ENCODE results near the gene OPA1. TPM values are rescaled to one million over a fixed set of nuclear protein-coding genes. Genes with fewer than 3 reads are reported as not detected.

Gene OPA1
- total RNA-seq, 1 experiment from 2014 or later: 75.4 TPM

GRCh38 chr3:193719735-193720134 lies 126.7 kb downstream of the OPA1 start:
- Histone ChIP-seq H2BK20ac (ENCODE audit: low read depth, low read length, poor library complexity, severe bottlenecking) (no peak overlapping the region), H4K8ac (replicated peaks; ENCODE audit: insufficient read length, low read depth, low read length) (no peak overlapping the region), H3K27ac (ENCODE audit: insufficient read length, low read depth, low read length) (no peak overlapping the region), H3K4me2 (ENCODE audit: insufficient read depth, insufficient read length, low read length) (no peak overlapping the region), H3K9ac (ENCODE audit: extremely low read depth, insufficient read length, low read length) (no peak overlapping the region), H4K91ac (ENCODE audit: insufficient read length, low read depth, low read length) (no peak overlapping the region), H3K4me1 (ENCODE audit: insufficient read depth, low read length) (no peaks in the 10 kb centered on the region), H3K23ac (ENCODE audit: insufficient read length, low read depth, low read length) (no peak overlapping the region), H2AK5ac (ENCODE audit: insufficient read length, low read length) (no peak overlapping the region), H3K4ac (ENCODE audit: low read depth, low read length) (no peak overlapping the region), H2BK12ac (ENCODE audit: insufficient read length, low read depth, low read length) (no peak overlapping the region), H3K9me3 (ENCODE audit: control insufficient read depth, low read depth, low read length) (peaks cover 14% of the 10 kb centered on the region), H3K23me2 (ENCODE audit: insufficient read length, low read depth, low read length, poor library complexity, severe bottlenecking) (no peaks in the 10 kb centered on the region), H4K20me1 (ENCODE audit: control insufficient read depth, insufficient read depth, insufficient read length) (no peaks in the 10 kb centered on the region), H3K27me3 (ENCODE audit: insufficient read depth, low read length) (no peaks in the 10 kb centered on the region), H2AFZ (ENCODE audit: low read length) (no peak overlapping the region), H3K56ac (ENCODE audit: insufficient read length, low read depth, low read length) (no peak overlapping the region), H4K5ac (ENCODE audit: insufficient read length, low read depth, low read length) (no peak overlapping the region), H3K79me1 (ENCODE audit: insufficient read depth, low read depth, low read length, poor library complexity, severe bottlenecking) (no peaks in the 10 kb centered on the region), H2BK5ac (ENCODE audit: insufficient read length, low read length) (no peak overlapping the region), H3K79me2 (ENCODE audit: insufficient read depth, low read length) (no peaks in the 10 kb centered on the region), H3T11ph (ENCODE audit: low read length) (no peak overlapping the region), H2BK15ac (ENCODE audit: low read depth, low read length) (no peak overlapping the region), H2BK120ac (ENCODE audit: low read depth, low read length, poor library complexity, severe bottlenecking) (no peak overlapping the region), H3K18ac (ENCODE audit: insufficient read length, low read depth, low read length) (no peak overlapping the region), H3K14ac (ENCODE audit: insufficient read depth, low read length) (no peak overlapping the region)
- no peak for TF ChIP-seq CTCF (conservative IDR thresholded peaks at IDR 0.05)
- H3K36me3 Mint-ChIP-seq (ENCODE audit: insufficient read depth in 1 of 3, low read depth in 3 of 3): peaks cover 25 to 45% (median 28%) of the 10 kb centered on the region in 3 experiments
- H3K4me3 Mint-ChIP-seq: no peak overlapping the region
- no CpG with 5 or more reads among the region's 7 CpGs for WGBS (ENCODE audit: extremely low coverage, insufficient read length, low lambda C conversion rate)
- no peak overlapping the region for H3K27ac Mint-ChIP-seq
- H3K4me1 Mint-ChIP-seq: peaks cover 0 to 2% of the 10 kb centered on the region in 2 experiments; a peak in 1 of 4 replicates
- peaks cover 49 to 52% of the 10 kb centered on the region in 2 experiments for H3K9me3 Mint-ChIP-seq
- no peak for DNase-seq
- H3K27me3 Mint-ChIP-seq (ENCODE audit: low read depth): no peaks in the 10 kb centered on the region; the same call in 1 of the 2 replicates
